Stimulated activated CD4-positive, alpha-beta T cell treated with anti-CD3 and anti-CD28 coated beads, Interleukin-1b, Interleukin-23, amount 100 ng/mL, for 4 hours (primary cell): ENCODE results near the gene VIL1.

Experiments used
- DNase-seq, 2 donors: peaks; one replicate each; pipeline ENCODE4 v3.0.0-alpha.2; 2020; ENCODE audit warnings: low read depth in 2 of 2

Gene VIL1

DNA sequence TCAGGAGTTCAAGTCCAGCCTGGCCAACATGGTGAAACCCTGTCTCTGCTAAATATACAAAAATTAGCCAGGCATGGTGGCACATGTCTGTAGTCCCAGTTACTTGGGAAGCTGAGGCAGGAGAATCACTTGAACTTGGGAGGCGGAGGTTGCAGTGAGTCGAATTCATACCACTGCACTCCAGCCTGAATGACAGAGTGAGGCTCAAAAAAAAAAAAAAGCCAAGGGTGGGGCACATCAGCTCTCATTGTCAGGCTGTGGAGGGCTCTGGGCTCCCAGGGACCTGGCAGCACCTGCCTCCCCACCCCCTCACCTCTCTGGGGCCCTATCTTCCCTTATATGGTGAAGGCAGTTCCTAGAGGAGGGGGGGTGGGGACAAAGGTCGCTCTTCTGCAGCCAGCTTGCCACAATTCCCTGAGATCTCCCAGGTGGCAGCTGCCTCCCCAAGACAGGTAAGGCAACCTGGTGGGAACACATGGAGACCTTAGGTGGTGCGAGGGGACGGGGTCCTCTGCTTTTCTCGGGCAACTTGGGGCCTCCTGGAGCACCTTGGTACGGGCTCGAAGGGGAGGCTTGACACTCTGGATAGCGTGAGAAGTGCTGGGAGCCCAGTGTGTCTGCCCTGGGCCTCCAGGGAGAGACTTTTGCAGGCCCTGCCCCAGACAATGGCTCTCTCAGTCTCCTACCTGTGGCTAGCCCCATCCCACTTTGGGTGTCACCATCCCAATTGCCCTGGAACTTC, at the start of gene VIL1:
TSS of gene VIL1 (plus strand) at position 407 of the 742 bp plus-strand sequence. CDS start 4,656 bp downstream, outside the sequence.
- DNase-seq: no peak

DNA sequence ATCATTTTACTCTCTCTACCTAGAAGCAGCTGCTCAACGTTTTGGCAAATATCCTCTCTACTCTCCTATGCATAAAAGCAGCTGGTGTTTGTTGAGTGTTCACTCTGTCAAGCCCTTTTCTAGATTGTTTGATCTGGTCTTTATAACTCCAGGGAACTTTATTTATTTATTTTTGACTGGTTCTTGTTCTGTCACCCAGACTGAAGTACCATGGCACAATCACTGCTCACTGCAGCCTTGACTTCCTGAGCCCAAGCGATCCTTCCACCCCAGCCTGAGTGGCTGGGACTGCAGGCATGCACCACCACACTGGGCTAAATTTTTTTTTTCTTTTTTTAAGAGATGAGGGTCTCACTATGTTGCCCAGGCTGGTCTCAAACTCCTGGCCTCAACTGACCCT, 49.6 kb upstream of the VIL1 start:
- DNase-seq: no peak

DNA sequence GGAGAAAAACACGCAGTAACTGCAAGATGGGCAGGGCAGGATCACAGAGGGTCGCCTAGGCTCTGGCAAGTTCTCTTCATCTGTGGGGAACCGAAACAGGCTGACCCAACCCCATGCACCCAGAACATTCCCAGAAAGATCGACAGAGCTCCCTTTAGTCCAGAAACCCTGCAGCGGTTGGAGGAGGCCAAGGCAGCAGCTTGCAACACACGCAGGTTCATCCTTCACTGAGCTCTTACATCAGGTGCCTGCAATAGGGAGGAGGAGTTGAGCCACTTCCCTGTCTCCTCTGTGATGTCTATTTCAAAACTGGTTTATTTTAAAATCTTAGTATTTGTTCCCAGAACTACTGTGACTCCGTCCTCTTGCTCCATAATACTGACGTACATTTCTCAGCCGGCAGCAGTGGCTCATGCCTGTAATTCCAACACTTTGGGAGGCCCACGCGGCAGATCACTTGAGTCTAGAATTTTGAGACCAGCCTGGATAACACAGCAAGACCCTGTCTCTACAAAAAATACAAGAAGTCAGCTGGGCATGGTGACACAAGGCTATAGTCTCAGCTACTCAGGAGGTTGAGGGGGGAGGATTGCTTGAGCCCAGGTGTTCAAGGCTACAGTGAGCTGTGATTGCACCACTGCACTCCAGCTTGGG, 48.4 kb upstream of the VIL1 start:
- no peak for DNase-seq

DNA sequence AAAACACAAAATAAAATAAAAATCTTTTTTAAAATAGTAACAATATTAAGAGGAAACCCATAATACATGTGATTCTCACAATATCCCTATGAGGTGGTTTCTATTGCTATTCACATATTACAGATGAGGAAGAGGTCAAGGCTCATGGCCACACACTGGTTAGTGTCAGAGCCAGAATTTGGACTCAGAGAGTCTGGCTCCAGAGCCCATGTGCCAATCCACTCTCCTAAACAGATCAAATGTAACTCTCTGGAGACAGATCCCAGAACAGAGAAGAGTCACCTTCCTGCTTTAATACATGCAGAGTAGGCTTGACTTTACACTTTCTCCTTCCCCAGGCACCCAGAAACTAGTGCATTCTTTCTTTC, 47.0 kb upstream of the VIL1 start:
- DNase-seq: no peak

DNA sequence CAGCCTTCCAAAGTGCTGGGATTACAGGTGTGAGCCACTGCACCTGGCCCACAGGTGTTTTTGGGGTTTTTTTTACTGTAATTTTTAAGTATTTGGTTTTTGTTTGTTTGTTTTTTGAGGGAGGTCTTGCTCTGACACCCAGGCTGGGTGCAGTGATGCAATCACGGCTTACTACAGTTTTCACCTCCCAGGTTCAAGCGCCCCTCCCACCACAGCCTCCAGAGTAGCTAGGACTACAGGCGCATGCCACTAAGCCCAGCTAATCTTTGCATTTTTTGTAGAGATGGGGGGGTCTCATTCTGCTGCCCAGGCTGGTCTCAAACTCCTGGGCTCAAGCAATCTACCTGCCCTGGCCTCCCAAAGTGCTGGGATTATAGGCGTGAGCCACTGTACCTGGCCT, 44.1 kb upstream of the VIL1 start:
- DNase-seq: no peak

DNA sequence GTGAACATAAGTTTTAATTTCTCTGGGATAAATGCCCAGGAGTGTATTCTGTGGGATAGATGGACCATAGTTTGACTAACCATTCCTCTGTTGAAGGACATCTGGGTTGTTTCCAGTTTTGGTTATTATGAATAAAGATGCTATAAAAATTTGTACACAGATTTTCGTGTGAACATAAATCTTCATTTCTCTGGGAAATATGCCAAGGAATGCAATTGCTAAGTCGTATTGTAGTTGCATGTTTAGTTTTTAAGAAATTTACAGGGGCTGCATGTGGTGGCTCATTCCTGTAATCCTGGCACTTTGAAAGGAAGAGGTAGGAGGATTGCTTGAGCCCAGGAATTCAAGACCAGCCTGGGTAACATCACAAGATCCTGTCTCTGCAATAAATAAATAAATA, 43.7 kb upstream of the VIL1 start:
- DNase-seq: no peak

DNA sequence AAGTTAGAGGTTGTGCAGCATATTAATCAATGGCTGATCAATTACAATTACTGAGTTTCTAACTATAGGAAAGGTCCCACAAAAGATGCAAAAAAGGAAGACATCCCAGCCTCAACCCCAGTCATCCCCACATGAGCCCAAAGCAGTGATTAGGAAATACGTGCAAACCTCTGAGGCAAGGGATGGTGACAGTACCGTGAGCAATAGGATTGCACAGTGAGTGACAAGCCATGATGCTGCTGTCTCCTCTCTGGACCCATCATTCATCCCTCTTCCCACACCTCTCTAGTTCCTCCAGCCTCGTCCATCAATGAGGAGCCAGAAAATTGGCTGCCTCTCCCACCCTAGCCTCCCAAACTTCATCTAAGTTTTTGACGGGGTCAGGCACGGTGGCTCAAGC, 40.9 kb upstream of the VIL1 start:
- no peak for DNase-seq

DNA sequence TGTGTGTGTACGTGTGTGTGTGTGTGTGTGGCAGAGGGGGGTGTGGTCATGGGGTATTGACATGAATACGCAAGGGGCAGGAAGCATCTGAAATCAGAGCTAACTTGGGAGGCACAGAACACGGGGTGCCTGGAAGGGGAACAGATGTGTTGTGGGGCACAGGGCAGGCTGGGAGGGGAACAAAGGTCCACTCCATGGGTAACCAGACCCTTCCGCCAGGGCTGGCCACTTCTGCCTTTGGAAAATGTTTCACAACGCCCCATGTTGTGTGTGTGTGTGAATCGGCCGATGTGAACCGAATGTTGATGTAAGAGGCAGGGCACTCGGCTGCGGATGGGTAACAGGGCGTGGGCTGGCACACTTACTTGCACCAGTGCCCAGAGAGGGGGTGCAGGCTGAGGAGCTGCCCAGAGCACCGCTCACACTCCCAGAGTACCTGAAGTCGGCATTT, 37.0 kb upstream of the VIL1 start, which contains the start of gene SLC11A1:
TSS of gene SLC11A1 (plus strand) at position 358 of the 451 bp plus-strand sequence. CDS start 96 bp downstream, outside the sequence.
- DNase-seq: no peak

DNA sequence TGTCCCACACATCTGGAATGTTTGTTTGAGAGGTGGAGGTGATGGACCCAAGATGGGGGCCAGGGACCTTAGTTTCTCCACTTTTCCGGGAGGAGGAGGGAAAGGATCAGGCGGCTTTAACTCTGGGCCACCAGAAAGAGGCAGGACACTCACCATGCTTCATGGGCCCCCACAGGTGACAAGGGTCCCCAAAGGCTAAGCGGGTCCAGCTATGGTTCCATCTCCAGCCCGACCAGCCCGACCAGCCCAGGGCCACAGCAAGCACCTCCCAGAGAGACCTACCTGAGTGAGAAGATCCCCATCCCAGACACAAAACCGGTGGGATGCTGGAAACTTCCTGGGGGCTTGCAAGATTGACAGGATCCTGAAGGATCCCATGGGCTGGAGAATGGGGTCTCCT, 36.1 kb upstream of the VIL1 start:
- no peak for DNase-seq

DNA sequence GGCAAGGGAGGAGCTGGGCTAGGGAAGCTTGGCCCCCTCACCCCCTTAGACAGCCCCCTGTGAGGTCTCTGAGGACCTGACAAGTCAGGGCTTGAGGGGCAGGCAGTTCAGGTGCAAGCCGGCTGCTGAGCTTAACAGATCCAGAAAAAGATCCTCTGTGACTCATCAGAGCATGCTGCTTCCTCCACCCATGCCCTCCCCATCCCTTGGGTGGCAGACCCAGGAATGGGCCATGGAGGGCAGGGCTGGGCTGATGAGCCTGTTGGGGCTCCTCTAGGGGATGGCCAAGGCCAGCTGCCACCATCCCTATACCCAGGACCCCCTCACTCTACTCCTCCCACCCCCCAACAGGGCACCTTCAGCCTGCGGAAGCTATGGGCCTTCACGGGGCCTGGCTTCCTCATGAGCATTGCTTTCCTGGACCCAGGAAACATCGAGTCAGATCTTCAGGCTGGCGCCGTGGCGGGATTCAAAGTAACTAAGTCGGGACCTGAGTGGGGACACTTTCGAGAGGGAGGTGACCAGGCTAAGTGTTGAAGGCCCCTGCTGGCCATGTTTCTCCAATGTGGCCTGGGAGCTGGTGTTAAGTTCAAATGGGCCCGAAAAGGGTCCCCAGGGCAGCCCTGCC, 34.9 kb upstream of the VIL1 start:
- DNase-seq: no peak

DNA sequence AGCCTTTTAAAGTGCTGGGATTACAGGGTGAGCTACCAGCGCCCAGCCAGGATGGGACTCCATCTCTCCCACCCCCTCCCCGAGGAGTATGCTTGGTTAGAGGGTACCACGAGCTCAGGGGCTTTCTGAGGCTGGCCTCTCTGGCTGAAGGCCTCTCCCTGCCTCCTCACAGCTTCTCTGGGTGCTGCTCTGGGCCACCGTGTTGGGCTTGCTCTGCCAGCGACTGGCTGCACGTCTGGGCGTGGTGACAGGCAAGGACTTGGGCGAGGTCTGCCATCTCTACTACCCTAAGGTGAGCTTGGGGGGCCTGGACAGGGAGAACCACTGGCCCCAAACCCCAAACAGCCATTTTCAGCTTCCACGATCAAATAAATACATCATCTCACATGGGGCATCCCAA, 33.9 kb upstream of the VIL1 start:
- no peak for DNase-seq

DNA sequence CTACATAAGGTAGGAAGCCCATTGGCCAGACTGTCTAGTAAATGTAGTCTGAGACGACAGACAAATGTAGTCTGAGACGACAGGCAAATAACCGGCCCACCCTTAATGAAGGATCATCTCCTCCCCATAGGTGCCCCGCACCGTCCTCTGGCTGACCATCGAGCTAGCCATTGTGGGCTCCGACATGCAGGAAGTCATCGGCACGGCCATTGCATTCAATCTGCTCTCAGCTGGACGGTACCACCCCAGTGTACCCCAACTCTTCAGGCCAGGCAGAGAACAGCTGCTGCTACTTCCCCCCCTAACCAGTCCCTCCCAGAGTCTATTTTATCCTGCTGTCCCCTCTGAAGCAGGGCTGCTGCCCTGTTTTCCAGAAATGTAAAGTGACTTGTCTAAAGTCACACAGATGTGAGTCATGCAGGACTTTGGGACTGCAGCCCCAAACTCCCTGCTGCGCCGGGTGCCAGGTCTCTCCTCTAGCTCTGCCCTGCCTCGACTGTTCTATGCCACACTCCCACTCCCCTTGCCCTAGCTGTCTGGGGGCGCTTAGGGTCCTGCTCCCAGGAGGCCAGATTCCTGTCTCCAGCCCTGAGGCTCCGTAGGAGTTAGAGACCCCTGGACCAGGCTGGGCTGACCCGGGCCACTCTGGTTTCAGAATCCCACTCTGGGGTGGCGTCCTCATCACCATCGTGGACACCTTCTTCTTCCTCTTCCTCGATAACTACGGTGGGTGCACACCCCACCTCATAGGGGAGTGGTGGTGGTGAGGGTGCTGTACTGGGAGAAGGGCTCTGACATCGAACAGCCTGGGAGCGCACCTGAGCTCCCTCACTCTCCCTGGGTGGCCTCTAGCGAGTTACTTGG, 32.2 kb upstream of the VIL1 start:
- no peak for DNase-seq

DNA sequence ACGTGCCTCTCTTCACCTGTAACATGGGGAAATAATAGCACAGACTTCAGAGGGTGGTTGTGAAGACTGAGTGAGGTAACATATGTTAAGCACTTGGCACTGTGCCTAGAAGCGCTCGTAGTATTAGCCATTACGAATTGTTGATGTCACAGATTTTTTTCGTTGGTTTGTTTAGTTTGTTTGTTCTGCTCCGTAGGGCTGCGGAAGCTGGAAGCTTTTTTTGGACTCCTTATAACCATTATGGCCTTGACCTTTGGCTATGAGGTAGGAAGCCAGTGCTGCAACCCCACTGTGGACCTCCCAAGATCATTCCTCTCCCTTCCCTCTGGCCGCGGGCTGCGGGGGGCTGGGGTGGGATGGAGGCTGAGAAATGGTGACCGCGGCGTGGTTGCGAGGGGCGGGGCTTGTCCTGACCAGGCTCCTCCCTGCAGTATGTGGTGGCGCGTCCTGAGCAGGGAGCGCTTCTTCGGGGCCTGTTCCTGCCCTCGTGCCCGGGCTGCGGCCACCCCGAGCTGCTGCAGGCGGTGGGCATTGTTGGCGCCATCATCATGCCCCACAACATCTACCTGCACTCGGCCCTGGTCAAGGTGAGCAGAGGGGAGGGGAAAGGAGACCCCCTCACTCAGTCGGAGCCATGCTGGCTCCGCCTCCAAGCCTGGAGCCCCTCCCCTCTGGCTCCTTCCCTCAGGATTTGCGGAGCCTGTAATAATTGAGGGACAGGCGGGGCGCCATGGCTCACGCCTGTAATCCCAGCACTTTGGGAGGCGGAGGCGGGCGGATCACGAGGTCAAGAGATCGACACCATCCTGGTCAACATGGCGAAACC, 31.3 kb upstream of the VIL1 start:
- no peak for DNase-seq

DNA sequence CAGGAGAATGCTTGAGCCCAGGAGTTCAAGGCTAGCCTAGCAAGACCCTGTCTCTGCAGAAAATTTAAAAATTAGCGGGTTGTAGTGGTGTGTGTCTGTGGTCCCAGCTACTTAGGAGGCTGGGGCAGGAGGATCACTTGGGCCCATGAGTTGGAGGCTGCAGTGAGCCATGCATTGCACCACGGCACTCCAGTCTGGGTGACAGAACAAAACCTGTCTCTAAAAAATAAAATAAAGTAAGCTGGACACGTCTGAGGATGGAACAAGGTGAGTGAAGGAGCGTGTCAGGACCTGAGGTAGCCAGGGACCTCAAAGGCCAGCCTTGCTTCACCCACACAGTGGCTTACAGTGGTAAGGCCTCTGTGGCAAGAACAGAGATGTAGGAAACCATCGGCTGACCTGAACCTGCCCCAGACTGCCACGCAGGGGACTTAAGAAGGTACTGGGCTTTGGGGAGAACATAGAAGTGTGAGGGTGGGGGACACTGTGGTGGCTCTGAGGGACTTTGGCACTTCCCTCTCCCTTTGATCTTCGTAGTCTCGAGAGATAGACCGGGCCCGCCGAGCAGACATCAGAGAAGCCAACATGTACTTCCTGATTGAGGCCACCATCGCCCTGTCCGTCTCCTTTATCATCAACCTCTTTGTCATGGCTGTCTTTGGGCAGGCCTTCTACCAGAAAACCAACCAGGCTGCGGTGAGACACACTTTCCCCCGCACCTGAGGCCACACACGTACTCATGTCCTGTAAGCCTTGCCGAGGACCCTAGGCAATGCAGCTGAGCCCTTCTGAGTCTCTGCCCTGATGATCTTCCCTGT, 29.4 kb upstream of the VIL1 start:
- no peak for DNase-seq

DNA sequence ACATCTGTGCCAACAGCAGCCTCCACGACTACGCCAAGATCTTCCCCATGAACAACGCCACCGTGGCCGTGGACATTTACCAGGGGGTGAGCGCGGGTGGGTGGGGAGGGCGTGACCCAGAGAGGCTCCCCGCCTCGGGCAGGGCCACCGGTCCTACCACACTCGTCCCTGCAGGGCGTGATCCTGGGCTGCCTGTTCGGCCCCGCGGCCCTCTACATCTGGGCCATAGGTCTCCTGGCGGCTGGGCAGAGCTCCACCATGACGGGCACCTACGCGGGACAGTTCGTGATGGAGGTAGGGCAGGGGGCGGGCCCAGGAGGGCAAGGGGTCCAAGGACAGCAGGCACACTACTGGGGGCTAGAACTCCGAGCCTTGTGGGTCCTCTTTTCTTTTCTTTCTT, 27.7 kb upstream of the VIL1 start:
- DNase-seq: no peak

DNA sequence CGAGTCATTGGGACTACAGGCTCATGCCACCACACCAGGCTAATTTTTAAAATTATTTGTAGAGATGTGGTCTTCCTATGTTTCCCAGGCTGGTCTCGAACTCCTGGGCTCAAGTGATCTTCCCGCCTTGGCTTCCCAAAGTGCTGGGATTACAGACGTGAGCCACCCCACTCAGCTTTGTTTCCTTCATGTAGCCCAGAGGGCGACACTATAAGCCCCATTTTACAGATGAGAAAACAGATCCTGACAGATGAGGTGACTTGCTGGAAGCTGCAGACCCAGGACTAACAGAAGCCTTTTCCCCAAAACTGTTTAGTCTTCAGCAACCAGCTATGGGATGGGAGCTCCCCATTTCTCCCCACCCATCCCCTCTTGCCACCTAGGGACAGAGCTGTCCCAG, 26.5 kb upstream of the VIL1 start:
- DNase-seq: no peak

DNA sequence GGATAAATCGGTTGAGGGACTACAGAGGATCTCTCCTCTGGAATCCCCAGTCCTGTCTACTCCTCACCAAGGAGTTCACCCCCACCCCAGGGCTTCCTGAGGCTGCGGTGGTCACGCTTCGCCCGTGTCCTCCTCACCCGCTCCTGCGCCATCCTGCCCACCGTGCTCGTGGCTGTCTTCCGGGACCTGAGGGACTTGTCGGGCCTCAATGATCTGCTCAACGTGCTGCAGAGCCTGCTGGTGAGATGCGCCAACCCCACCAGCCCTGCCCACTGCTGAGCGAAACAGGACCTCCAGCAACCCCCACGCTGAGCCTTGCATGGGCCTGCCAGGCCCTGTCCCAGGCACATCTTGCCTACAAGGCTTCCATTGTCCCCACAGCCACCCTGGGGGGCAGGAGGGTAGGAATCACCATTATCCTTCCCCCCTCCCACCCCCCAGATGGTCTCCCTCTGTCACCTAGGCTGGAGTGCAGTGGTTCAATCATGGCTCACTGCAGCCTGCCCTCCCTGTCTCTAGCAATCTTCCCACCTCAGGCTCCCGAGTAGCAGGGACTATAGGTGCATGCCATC, 25.9 kb upstream of the VIL1 start:
- DNase-seq: no peak

DNA sequence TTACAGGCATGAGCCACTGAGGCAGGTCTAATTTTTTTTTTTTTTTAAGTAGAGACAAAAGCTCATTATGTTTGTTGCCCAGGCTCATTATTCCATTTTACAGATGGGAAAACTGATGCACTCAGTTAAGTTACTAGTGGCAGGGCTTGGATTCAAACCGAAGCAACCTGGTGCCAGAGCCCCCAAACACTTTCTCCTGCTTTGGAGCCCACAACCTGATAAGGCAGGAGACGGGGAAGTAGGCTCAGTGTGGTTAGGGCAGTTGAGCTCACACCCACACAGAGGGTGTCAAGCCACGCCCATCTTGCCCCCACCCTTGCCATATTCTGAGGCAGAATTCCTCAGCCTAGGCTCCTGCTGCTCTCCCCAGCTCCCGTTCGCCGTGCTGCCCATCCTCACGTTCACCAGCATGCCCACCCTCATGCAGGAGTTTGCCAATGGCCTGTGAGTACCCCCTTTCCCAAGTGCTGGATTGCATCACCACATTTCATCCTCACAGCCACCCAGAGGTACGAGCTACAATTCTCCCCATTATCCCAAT, 25.1 kb upstream of the VIL1 start:
- DNase-seq: no peak

DNA sequence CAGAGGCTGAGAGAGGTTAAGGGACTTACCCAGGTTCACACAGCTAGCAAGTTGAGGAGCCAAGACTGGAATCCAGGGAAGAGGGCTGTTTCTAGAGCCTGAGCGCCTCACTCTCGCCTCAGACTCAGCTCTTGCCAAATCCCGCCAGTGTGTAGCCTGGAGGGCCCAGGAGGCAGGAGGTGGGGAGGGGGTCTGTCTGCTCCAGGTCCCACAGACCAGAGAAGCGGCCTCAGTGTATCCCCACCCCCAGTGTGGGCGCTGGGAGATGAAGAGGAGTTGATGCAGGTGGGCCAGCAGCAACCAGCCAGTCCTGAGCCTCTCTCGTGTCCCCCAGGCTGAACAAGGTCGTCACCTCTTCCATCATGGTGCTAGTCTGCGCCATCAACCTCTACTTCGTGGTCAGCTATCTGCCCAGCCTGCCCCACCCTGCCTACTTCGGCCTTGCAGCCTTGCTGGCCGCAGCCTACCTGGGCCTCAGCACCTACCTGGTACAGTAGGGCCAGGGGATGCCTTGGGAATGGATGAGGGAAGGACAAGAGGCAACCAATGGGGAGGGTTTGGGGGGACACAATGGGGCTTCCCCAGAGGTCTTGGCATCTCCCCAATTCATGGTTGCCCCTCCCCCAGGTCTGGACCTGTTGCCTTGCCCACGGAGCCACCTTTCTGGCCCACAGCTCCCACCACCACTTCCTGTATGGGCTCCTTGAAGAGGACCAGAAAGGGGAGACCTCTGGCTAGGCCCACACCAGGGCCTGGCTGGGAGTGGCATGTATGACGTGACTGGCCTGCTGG, 24.4 kb upstream of the VIL1 start:
- no peak for DNase-seq
